ENCODE data around the gene ALX4. TPM values are rescaled to one million over a fixed set of nuclear protein-coding genes. Genes with fewer than 3 reads are reported as not detected.

ALX4 gene
- total and polyA plus RNA-seq, 2 donors (not counting 1 experiment from before 2014, with no cell fraction given), result not detected

- Mint-ChIP-seq H3K4me1 (peaks cover 14% of the 10 kb centered on the region), H3K4me3 (no peak overlapping the region), H3K9me3 (ENCODE audit: insufficient read depth) (no peaks in the 10 kb centered on the region), H3K27me3 (peaks cover 81% of the 10 kb centered on the region), H3K27ac (no peak overlapping the region)
- no peaks in the 10 kb centered on the region for H4K20me1 ChIP-seq (ENCODE audit: control insufficient read depth, insufficient read depth, low read length, poor library complexity, severe bottlenecking)
- ChIA-PET CTCF (no interaction called here), POLR2A (no interaction called here)
- DNase-seq (no peak), ATAC-seq (ENCODE audit: low read depth) (no peak)
- TF ChIP-seq EZH2 (IDR thresholded peaks at IDR 0.05; ENCODE audit: borderline replicate concordance, insufficient read depth, low read depth, low read length, poor library complexity, severe bottlenecking) (no peak), CTCF (IDR thresholded peaks at IDR 0.05) (no peak)
- peaks cover 21% of the 10 kb centered on the region in 2 donors for H3K4me1 ChIP-seq (ENCODE audit: control insufficient read depth in 2 of 2, insufficient read depth in 2 of 2, low read length in 2 of 2)
- H3K79me2 ChIP-seq (ENCODE audit: control insufficient read depth, insufficient read depth, low read length), result no peaks in the 10 kb centered on the region
- no peaks in the 10 kb centered on the region for H3K36me3 ChIP-seq (replicated peaks in 1 of 2; ENCODE audit: control extremely low read depth in 1 of 2, control insufficient read depth in 1 of 2, extremely low read depth in 1 of 2, insufficient read depth in 2 of 2, low read length in 1 of 2)
- no peak overlapping the region for H3K4me2 ChIP-seq (replicated peaks; ENCODE audit: low read depth, low read length, poor library complexity, severe bottlenecking)
- H3K9ac ChIP-seq (ENCODE audit: low read length), result no peak overlapping the region
- H3K27ac ChIP-seq (ENCODE audit: low read length in 2 of 2), result no peak overlapping the region
- H3K27me3 ChIP-seq (replicated peaks in 1 of 4; ENCODE audit: control extremely low read depth in 1 of 4, control insufficient read depth in 3 of 4, insufficient read depth in 4 of 4, low read length in 3 of 4), result peaks cover 0 to 100% (median 68%) of the 10 kb centered on the region in 4 experiments
- no peak overlapping the region for H2AFZ ChIP-seq (ENCODE audit: insufficient read depth, low read depth, low read length, poor library complexity, severe bottlenecking)
- intact Hi-C loops (cut with micrococcal nuclease), result no loop called here
- peaks cover 0 to 28% (median 0%) of the 10 kb centered on the region in 3 donors for H3K9me3 ChIP-seq (ENCODE audit: control extremely low read depth in 1 of 3, control insufficient read depth in 2 of 3, insufficient read depth in 1 of 3, low read length in 2 of 3)
- no peak overlapping the region for H3K4me3 ChIP-seq (ENCODE audit: control extremely low read depth in 1 of 5, extremely low read depth in 1 of 5, insufficient read depth in 1 of 5, low read depth in 2 of 5, low read length in 4 of 5)
- 0% methylated on average over 2 of the region's 4 CpGs for WGBS (ENCODE audit: insufficient coverage)
Measured at GRCh38 chr11:44321059-44321458, 11.1 kb upstream of the ALX4 start.

- ATAC-seq (ENCODE audit: low read depth), result no peak
- no peaks in the 10 kb centered on the region for H3K9me3 Mint-ChIP-seq (ENCODE audit: insufficient read depth)
- Histone ChIP-seq H4K20me1 (ENCODE audit: control insufficient read depth, insufficient read depth, low read length, poor library complexity, severe bottlenecking) (no peaks in the 10 kb centered on the region), H3K4me1 (ENCODE audit: control insufficient read depth in 2 of 2, insufficient read depth in 2 of 2, low read length in 2 of 2) (peaks cover 27% of the 10 kb centered on the region in 2 donors), H2AFZ (ENCODE audit: insufficient read depth, low read depth, low read length, poor library complexity, severe bottlenecking) (no peak overlapping the region), H3K4me3 (ENCODE audit: control extremely low read depth in 1 of 5, extremely low read depth in 1 of 5, insufficient read depth in 1 of 5, low read depth in 2 of 5, low read length in 4 of 5) (no peak overlapping the region), H3K9ac (ENCODE audit: low read length) (no peak overlapping the region), H3K4me2 (replicated peaks; ENCODE audit: low read depth, low read length, poor library complexity, severe bottlenecking) (no peak overlapping the region), H3K27me3 (replicated peaks in 1 of 4; ENCODE audit: control extremely low read depth in 1 of 4, control insufficient read depth in 3 of 4, insufficient read depth in 4 of 4, low read length in 3 of 4) (peaks cover 0 to 100% (median 72%) of the 10 kb centered on the region in 4 experiments), H3K9me3 (ENCODE audit: control extremely low read depth in 1 of 3, control insufficient read depth in 2 of 3, insufficient read depth in 1 of 3, low read length in 2 of 3) (peaks cover 0 to 31% (median 0%) of the 10 kb centered on the region in 3 donors), H3K27ac (ENCODE audit: low read length in 2 of 2) (no peak overlapping the region), H3K79me2 (ENCODE audit: control insufficient read depth, insufficient read depth, low read length) (no peaks in the 10 kb centered on the region), H3K36me3 (replicated peaks in 1 of 2; ENCODE audit: control extremely low read depth in 1 of 2, control insufficient read depth in 1 of 2, extremely low read depth in 1 of 2, insufficient read depth in 2 of 2, low read length in 1 of 2) (no peaks in the 10 kb centered on the region)
- peaks cover 18% of the 10 kb centered on the region for H3K4me1 Mint-ChIP-seq
- intact Hi-C loops (cut with micrococcal nuclease), result no loop called here
- no peak overlapping the region for H3K27ac Mint-ChIP-seq
- DNase-seq, result no peak
- peaks cover 79% of the 10 kb centered on the region for H3K27me3 Mint-ChIP-seq
- ChIA-PET POLR2A (no interaction called here), CTCF (no interaction called here)
- TF ChIP-seq CTCF (IDR thresholded peaks at IDR 0.05) (no peak), EZH2 (IDR thresholded peaks at IDR 0.05; ENCODE audit: borderline replicate concordance, insufficient read depth, low read depth, low read length, poor library complexity, severe bottlenecking) (no peak)
- 4% methylated on average over 16 of the region's 20 CpGs for WGBS (ENCODE audit: insufficient coverage)
- no peak overlapping the region for H3K4me3 Mint-ChIP-seq
Measured at GRCh38 chr11:44320289-44320973, 10.5 kb upstream of the ALX4 start.
